ENCODE measurements around the gene KAT7. TPM values are rescaled to one million over a fixed set of nuclear protein-coding genes. Genes with fewer than 3 reads are reported as not detected.
"Not testable (repeated sequence)": the region's sequence is repeated elsewhere in the genome, so short reads cannot be mapped to it uniquely, and the experiment has no call there.

KAT7 gene
- polyA plus RNA-seq, 3 donors, result 49.9 to 61.8 (median 52.5) TPM

- DNase-seq, result no peak
Measured at GRCh38 chr17:49789243-49789578, 730 bp downstream of the KAT7 start.

- DNase-seq, result no peak
Measured at GRCh38 chr17:49793309-49793708, 4.8 kb downstream of the KAT7 start.

GRCh38 chr17:49795372-49795771 is 6.9 kb downstream of the KAT7 start:
- DNase-seq, result no peak

GRCh38 chr17:49798182-49798581 is 9.7 kb downstream of the KAT7 start:
- DNase-seq, result no peak

- DNase-seq, result no peak
Measured at GRCh38 chr17:49798738-49799137, 10.3 kb downstream of the KAT7 start.

GRCh38 chr17:49809056-49809455 is 20.6 kb downstream of the KAT7 start:
- DNase-seq, result no peak

- DNase-seq, result no peak
Measured at GRCh38 chr17:49814781-49815529, 26.5 kb downstream of the KAT7 start.

- DNase-seq, result no peak
Measured at GRCh38 chr17:49815761-49816281, 27.3 kb downstream of the KAT7 start.

GRCh38 chr17:49817993-49818392 is 29.5 kb downstream of the KAT7 start:
- DNase-seq, result no peak

- no peak for DNase-seq
Measured at GRCh38 chr17:49819138-49819537, 30.7 kb downstream of the KAT7 start.

GRCh38 chr17:49819651-49820050 is 31.2 kb downstream of the KAT7 start:
- no peak for DNase-seq

- DNase-seq, result no peak
Measured at GRCh38 chr17:49820773-49821172, 32.3 kb downstream of the KAT7 start.

- no peak for DNase-seq
Measured at GRCh38 chr17:49821466-49821865, 33.0 kb downstream of the KAT7 start.

- DNase-seq, result peak; percentile 24
Measured at GRCh38 chr17:49821916-49822315, 33.4 kb downstream of the KAT7 start.

GRCh38 chr17:49822829-49823228 is 34.3 kb downstream of the KAT7 start:
- DNase-seq, result no peak

- DNase-seq, result no peak
Measured at GRCh38 chr17:49823614-49824013, 35.1 kb downstream of the KAT7 start.

- DNase-seq, result no peak
Measured at GRCh38 chr17:49825645-49826044, 37.2 kb downstream of the KAT7 start.

GRCh38 chr17:49828325-49828724 is 39.8 kb downstream of the KAT7 start:
- not testable (repeated sequence) for DNase-seq

GRCh38 chr17:49829026-49829425 is 40.5 kb downstream of the KAT7 start:
- no peak for DNase-seq

- DNase-seq, result no peak
Measured at GRCh38 chr17:49830605-49831004, 42.1 kb downstream of the KAT7 start.

GRCh38 chr17:49832840-49833599 is 44.5 kb downstream of the KAT7 start:
- DNase-seq, result no peak

- no peak for DNase-seq
Measured at GRCh38 chr17:49834118-49834743, 45.8 kb downstream of the KAT7 start.

GRCh38 chr17:49835472-49835871 is 47.0 kb downstream of the KAT7 start:
- DNase-seq, result no peak
